Mesodermal cell (in vitro differentiated cells): ENCODE results near the gene HLCS.

Source experiments
- H3K27ac ChIP-seq: 2 replicates; pipeline ENCODE4 v1.7.0; 2013; ENCODE audit warnings: mild to moderate bottlenecking, low read depth, low read length, moderate library complexity; ENCODE audit not compliant: severe bottlenecking
- H3K36me3 ChIP-seq: 2 replicates; pipeline ENCODE4 v1.7.1; 2013; ENCODE audit warnings: mild to moderate bottlenecking, low read length, moderate library complexity; ENCODE audit not compliant: control insufficient read depth, insufficient read depth
- H3K4me1 ChIP-seq: one replicate; pipeline ENCODE4 v1.7.1; 2013; ENCODE audit warnings: mild to moderate bottlenecking, low read length; ENCODE audit not compliant: insufficient read depth, control insufficient read depth, poor library complexity, severe bottlenecking
- H3K4me3 ChIP-seq: 2 replicates; pipeline ENCODE4 v1.7.0; 2013; ENCODE audit warnings: low read length, control low read depth, mild to moderate bottlenecking; ENCODE audit not compliant: insufficient read depth, poor library complexity, severe bottlenecking; ENCODE audit errors: extremely low read depth
- H3K9me3 ChIP-seq: 2 replicates; pipeline ENCODE4 v1.7.1; 2013; ENCODE audit warnings: mild to moderate bottlenecking, low read length, moderate library complexity; ENCODE audit not compliant: control insufficient read depth
- WGBS, 2 experiments: methylation state at CpG; one replicate each; pipeline ENCODE4 v1.1.5; 2013; ENCODE audit warnings: missing lambda C conversion rate in 2 of 2; ENCODE audit not compliant: insufficient coverage in 2 of 2; 5-methylcytosine and 5-hydroxymethylcytosine counted together

HLCS gene

GRCh38 chr21:36858320-36858957 lies 108.0 kb downstream of the HLCS start:
- Histone ChIP-seq H3K4me1 (peaks cover 12% of the 10 kb centered on the region), H3K27ac (no peak overlapping the region), H3K4me3 (no peak overlapping the region), H3K9me3 (no peaks in the 10 kb centered on the region), H3K36me3 (no peaks in the 10 kb centered on the region)
- WGBS, 2 experiments = 89 to 98% methylated on average over 5 to 6 of the region's 7 CpGs

DNA sequence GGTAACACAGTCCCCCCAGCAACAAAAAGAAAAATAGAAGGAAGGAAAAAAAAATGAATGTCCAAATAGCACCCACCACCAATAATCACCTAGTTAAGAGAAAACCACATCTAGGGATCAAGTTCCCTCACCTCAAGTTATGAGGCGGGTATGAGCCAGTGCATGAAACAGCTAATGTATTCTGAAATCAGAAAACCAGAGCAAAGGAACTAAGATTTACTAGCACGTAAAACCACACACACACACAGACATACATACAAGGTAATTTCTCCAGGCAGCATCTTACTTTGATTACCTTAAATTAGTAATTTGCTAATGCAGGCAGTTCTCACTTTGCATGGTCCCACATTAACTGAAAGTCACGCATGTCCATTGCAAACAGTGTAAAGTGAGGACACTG lies 109.8 kb downstream of the HLCS start:
- 89 to 100% methylated on average over 1 to 3 of the region's 3 CpGs for WGBS, 2 experiments
- no peaks in the 10 kb centered on the region for H3K9me3 ChIP-seq
- H3K36me3 ChIP-seq = no peaks in the 10 kb centered on the region
- H3K4me3 ChIP-seq = no peak overlapping the region
- H3K4me1 ChIP-seq = peaks cover 20% of the 10 kb centered on the region
- H3K27ac ChIP-seq = no peak overlapping the region

- H3K27ac ChIP-seq = no peak overlapping the region
- 31 to 38% methylated on average over 3 to 4 of the region's 5 CpGs for WGBS, 2 experiments
- peaks cover 14% of the 10 kb centered on the region for H3K4me1 ChIP-seq
- H3K4me3 ChIP-seq = no peak overlapping the region
- no peaks in the 10 kb centered on the region for H3K36me3 ChIP-seq
- no peaks in the 10 kb centered on the region for H3K9me3 ChIP-seq
These were observed 112.1 kb downstream of the HLCS start for GRCh38 chr21:36854391-36854790.

DNA sequence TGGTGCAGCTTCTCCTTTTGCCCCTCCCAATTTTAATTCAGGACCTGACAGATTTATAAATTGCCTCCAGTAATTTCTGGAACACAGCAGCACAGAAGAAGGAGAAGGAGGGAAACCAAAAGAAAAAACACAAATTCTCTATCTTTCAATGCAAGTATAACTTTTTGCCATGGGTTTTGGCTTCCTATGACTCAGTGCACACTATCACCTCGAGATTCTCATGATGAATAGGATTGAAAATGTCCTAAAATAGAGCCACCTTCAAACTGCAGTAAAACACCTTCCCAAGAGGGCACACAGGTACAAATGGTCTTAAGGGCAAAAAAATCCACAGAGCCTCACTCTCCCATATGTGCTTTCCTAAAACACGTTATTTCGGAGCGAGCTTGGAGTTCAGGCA lies 113.6 kb downstream of the HLCS start:
- Histone ChIP-seq H3K4me1 (peaks cover 14% of the 10 kb centered on the region), H3K9me3 (no peaks in the 10 kb centered on the region), H3K27ac (no peak overlapping the region), H3K36me3 (no peaks in the 10 kb centered on the region), H3K4me3 (no peak overlapping the region)
- 86 to 96% methylated on average over 1 to 3 of the region's 4 CpGs for WGBS, 2 experiments

GRCh38 chr21:36852293-36852692 lies 114.2 kb downstream of the HLCS start:
- 67 to 80% methylated on average over 1 of the region's 1 CpG for WGBS, 2 experiments
- H3K4me3 ChIP-seq = no peak overlapping the region
- no peaks in the 10 kb centered on the region for H3K9me3 ChIP-seq
- H3K36me3 ChIP-seq = no peaks in the 10 kb centered on the region
- H3K27ac ChIP-seq = no peak overlapping the region
- peaks cover 20% of the 10 kb centered on the region for H3K4me1 ChIP-seq

- Histone ChIP-seq H3K4me3 (no peak overlapping the region), H3K9me3 (no peaks in the 10 kb centered on the region), H3K4me1 (peaks cover 27% of the 10 kb centered on the region), H3K27ac (no peak overlapping the region), H3K36me3 (no peaks in the 10 kb centered on the region)
- 92 to 98% methylated on average over 5 of the region's 5 CpGs for WGBS, 2 experiments
These were observed 115.3 kb downstream of the HLCS start for GRCh38 chr21:36851121-36851520.

DNA sequence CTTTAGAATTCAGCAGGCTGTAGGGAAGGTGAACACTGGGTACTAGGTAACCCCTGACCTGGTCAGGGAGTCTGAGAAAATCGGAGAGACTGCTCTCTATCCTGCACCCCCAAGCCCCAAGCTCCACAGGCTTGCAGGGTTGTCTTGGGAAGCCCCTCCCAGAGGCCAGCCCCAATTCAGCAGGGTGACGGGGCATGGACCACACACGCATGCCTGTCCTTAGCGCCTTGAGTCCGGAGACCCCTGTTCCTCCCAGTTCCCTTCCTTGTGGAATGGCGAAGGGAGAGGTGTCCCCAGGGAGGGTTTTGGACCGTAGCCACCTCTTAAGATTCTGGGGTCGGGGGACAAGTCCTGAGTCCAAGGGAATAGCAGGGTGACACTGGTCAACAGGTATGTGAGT lies 116.1 kb downstream of the HLCS start:
- no peaks in the 10 kb centered on the region for H3K9me3 ChIP-seq
- H3K27ac ChIP-seq = no peak overlapping the region
- no peak overlapping the region for H3K4me3 ChIP-seq
- no peaks in the 10 kb centered on the region for H3K36me3 ChIP-seq
- H3K4me1 ChIP-seq = peaks cover 27% of the 10 kb centered on the region
- 83 to 92% methylated on average over 4 to 5 of the region's 8 CpGs for WGBS, 2 experiments

GRCh38 chr21:36849461-36850105 lies 116.9 kb downstream of the HLCS start:
- Histone ChIP-seq H3K36me3 (no peaks in the 10 kb centered on the region), H3K9me3 (no peaks in the 10 kb centered on the region), H3K4me1 (peaks cover 27% of the 10 kb centered on the region), H3K27ac (no peak overlapping the region), H3K4me3 (no peak overlapping the region)
- 81 to 95% methylated on average over 6 to 7 of the region's 7 CpGs for WGBS, 2 experiments

GRCh38 chr21:36848730-36849274 lies 117.7 kb downstream of the HLCS start:
- no peaks in the 10 kb centered on the region for H3K9me3 ChIP-seq
- 100% methylated on average over 1 of the region's 3 CpGs; no CpG with 5 or more reads in 1 of the 2 experiments for WGBS, 2 experiments
- peaks cover 27% of the 10 kb centered on the region for H3K4me1 ChIP-seq
- no peaks in the 10 kb centered on the region for H3K36me3 ChIP-seq
- H3K27ac ChIP-seq = no peak overlapping the region
- no peak overlapping the region for H3K4me3 ChIP-seq

- 43% methylated on average over 2 of the region's 5 CpGs; no CpG with 5 or more reads in 1 of the 2 experiments for WGBS, 2 experiments
- peak overlapping the region; percentile 63 for H3K27ac ChIP-seq
These were observed 119.3 kb downstream of the HLCS start for GRCh38 chr21:36847189-36847588.

GRCh38 chr21:36846631-36847030 lies 119.8 kb downstream of the HLCS start:
- no peaks in the 10 kb centered on the region for H3K9me3 ChIP-seq
- 90 to 92% methylated on average over 4 of the region's 4 CpGs for WGBS, 2 experiments
- no peaks in the 10 kb centered on the region for H3K36me3 ChIP-seq
- no peak overlapping the region for H3K4me3 ChIP-seq
- H3K27ac ChIP-seq = peak overlapping the region; percentile 63
- peaks cover 18% of the 10 kb centered on the region for H3K4me1 ChIP-seq

More at GRCh38 chr21:36847189-36847588, 119.3 kb downstream of the HLCS start:
- Histone ChIP-seq H3K4me3 (no peak overlapping the region), H3K4me1 (peaks cover 19% of the 10 kb centered on the region), H3K9me3 (no peaks in the 10 kb centered on the region), H3K36me3 (no peaks in the 10 kb centered on the region)
